Sigmoid colon (tissue), 7 donors: Measurements from ENCODE around the gene DUOXA2. TPM values are rescaled to one million over a fixed set of nuclear protein-coding genes. Genes with fewer than 3 reads are reported as not detected.
A peak's percentile ranks its signal among the peaks of the same experiment; 100 is the strongest.
"Not testable (repeated sequence)": the region's sequence is repeated elsewhere in the genome, so short reads cannot be mapped to it uniquely, and the experiment has no call there.

Experiments
- DNase-seq: peaks from one replicate; pipeline ENCODE4 v3.0.0-alpha.2; 2019
- H3K27ac ChIP-seq, 4 donors: fragments of 200-600 bp; sonication (generic); one replicate each; pipeline ENCODE4 v1.5.1; 2016 to 2019; ENCODE audit warnings: mild to moderate bottlenecking in 1 of 4
- H3K27me3 ChIP-seq, 3 donors: fragments of 200-600 bp; sonication (generic); one replicate each; pipeline ENCODE4 v1.5.1; 2019; ENCODE audit warnings: mild to moderate bottlenecking in 1 of 3
- H3K36me3 ChIP-seq, 4 donors: fragments of 200-600 bp; sonication (generic); one replicate each; pipeline ENCODE4 v1.5.1; 2016 to 2019
- H3K4me1 ChIP-seq, 4 donors: fragments of 200-600 bp; sonication (generic); one replicate each; pipeline ENCODE4 v1.5.1; 2017 to 2019
- H3K4me3 ChIP-seq, 4 donors: fragments of 200-600 bp; sonication (generic); one replicate each; pipeline ENCODE4 v1.5.1; 2017 to 2019; ENCODE audit warnings: mild to moderate bottlenecking in 2 of 4, moderate library complexity in 1 of 4
- H3K9me3 ChIP-seq, 4 donors: fragments of 200-600 bp in 3 of 4; sonication (generic) in 3 of 4; one replicate each; pipeline versions ENCODE4 v1.5.1 to v1.6.1; 2013 to 2019
- CTCF ChIP-seq, 4 experiments: fragments of 450-650 bp in 3 of 4; fragments of 200-600 bp in 1 of 4; IDR thresholded peaks; one replicate each; pipeline ENCODE4 v1.5.1; 2016 to 2019; ENCODE audit warnings: antibody characterized with exemption in 4 of 4, mild to moderate bottlenecking in 3 of 4, moderate library complexity in 2 of 4
- EP300 ChIP-seq, 4 donors: sonication (generic); formaldehyde crosslinking; IDR thresholded peaks; one replicate each; pipeline ENCODE4 v1.6.1; 2017; ENCODE audit warnings: antibody characterized with exemption in 4 of 4
- POLR2A ChIP-seq, 2 donors: fragments of 450-650 bp; IDR thresholded peaks; one replicate each; pipeline ENCODE4 v1.6.1; 2016; ENCODE audit warnings: antibody characterized with exemption in 2 of 2, mild to moderate bottlenecking in 2 of 2, moderate library complexity in 2 of 2
- POLR2AphosphoS5 ChIP-seq, 4 donors: sonication (generic); formaldehyde crosslinking; IDR thresholded peaks; one replicate each; pipeline ENCODE4 v1.6.1; 2017; ENCODE audit warnings: antibody characterized with exemption in 4 of 4
- WGBS, 2 donors: extraction: QIAGEN DNeasy Blood & Tissue Kit; methylation state at CpG; one replicate each; pipeline ENCODE4 v1.1.7; 2013; 5-methylcytosine and 5-hydroxymethylcytosine counted together
- intact Hi-C: fragments of 100-400 bp; cut with DNase I; formaldehyde crosslinking; loops from one replicate; pipeline ENCODE4 v1.15.1; 2023
- polyA plus RNA-seq, 3 donors: library from polyadenylated mRNA; stranded (reverse); fragments of 200-250 nt; gene quantifications; one replicate each; pipeline ENCODE4 v1.2.3, GENCODE V29; 2013
- total RNA-seq, 4 donors: library from RNA; depleted of rRNA; stranded (reverse); fragments of >200 nt; gene quantifications; one replicate each; pipeline ENCODE4 v1.1.0, GENCODE V29; 2016
- donor health status: healthy with polysubstance abuse.
- donor health status: Bipolar disorder and iron deficiency.
- donor health status: healthy.

Gene DUOXA2
- total and polyA plus RNA-seq, 7 donors, result 0.28 to 117 (median 1.4) TPM; not detected in 4

GRCh38 chr15:45099549-45100165 lies 14.5 kb upstream of the DUOXA2 start:
- Histone ChIP-seq H3K27me3 (no peaks in the 10 kb centered on the region), H3K36me3 (no peaks in the 10 kb centered on the region), H3K4me3 (no peak overlapping the region), H3K9me3 (no peaks in the 10 kb centered on the region), H3K27ac (no peak overlapping the region), H3K4me1 (no peaks in the 10 kb centered on the region)
- 89 to 90% methylated on average over 23 of the region's 23 CpGs for WGBS, 2 donors
- intact Hi-C loops, result no loop called here
- peak; percentile 57 for DNase-seq
- TF ChIP-seq POLR2AphosphoS5 (IDR thresholded peaks at IDR 0.05) (no peak), EP300 (IDR thresholded peaks at IDR 0.05) (no peak), CTCF (IDR thresholded peaks at IDR 0.05) (no peak), POLR2A (IDR thresholded peaks at IDR 0.05) (no peak)

GRCh38 chr15:45100884-45101625 lies 13.1 kb upstream of the DUOXA2 start:
- no peak overlapping the region for H3K27ac ChIP-seq
- no peaks in the 10 kb centered on the region for H3K36me3 ChIP-seq
- DNase-seq, result peak; percentile 13
- no peaks in the 10 kb centered on the region for H3K27me3 ChIP-seq
- WGBS, 2 donors, result 77 to 86% methylated on average over 7 of the region's 7 CpGs
- intact Hi-C loops, result no loop called here
- no peak overlapping the region for H3K4me3 ChIP-seq
- H3K4me1 ChIP-seq, result no peaks in the 10 kb centered on the region
- TF ChIP-seq CTCF (IDR thresholded peaks at IDR 0.05) (no peak), EP300 (IDR thresholded peaks at IDR 0.05) (no peak), POLR2AphosphoS5 (IDR thresholded peaks at IDR 0.05) (no peak), POLR2A (IDR thresholded peaks at IDR 0.05) (no peak)
- no peaks in the 10 kb centered on the region for H3K9me3 ChIP-seq

GRCh38 chr15:45101749-45102148 lies 12.4 kb upstream of the DUOXA2 start:
- Histone ChIP-seq H3K27me3 (no peaks in the 10 kb centered on the region), H3K36me3 (no peaks in the 10 kb centered on the region), H3K9me3 (no peaks in the 10 kb centered on the region), H3K27ac (no peak overlapping the region), H3K4me3 (no peak overlapping the region), H3K4me1 (no peaks in the 10 kb centered on the region)
- peak; percentile 40 for DNase-seq
- intact Hi-C loops, result no loop called here
- WGBS, 2 donors, result 95% methylated on average over 12 of the region's 12 CpGs
- TF ChIP-seq CTCF (IDR thresholded peaks at IDR 0.05) (no peak), POLR2A (IDR thresholded peaks at IDR 0.05) (no peak), POLR2AphosphoS5 (IDR thresholded peaks at IDR 0.05) (no peak), EP300 (IDR thresholded peaks at IDR 0.05) (no peak)

- DNase-seq, result no peak
- no peak overlapping the region for H3K27ac ChIP-seq
- H3K4me1 ChIP-seq, result no peaks in the 10 kb centered on the region
- H3K9me3 ChIP-seq, result no peaks in the 10 kb centered on the region
- WGBS, 2 donors, result 83 to 92% methylated on average over 6 of the region's 6 CpGs
- no peak overlapping the region for H3K4me3 ChIP-seq
- H3K27me3 ChIP-seq, result no peaks in the 10 kb centered on the region
- intact Hi-C loops, result no loop called here
- no peaks in the 10 kb centered on the region for H3K36me3 ChIP-seq
- TF ChIP-seq POLR2AphosphoS5 (IDR thresholded peaks at IDR 0.05) (no peak), EP300 (IDR thresholded peaks at IDR 0.05) (no peak), CTCF (IDR thresholded peaks at IDR 0.05) (no peak), POLR2A (IDR thresholded peaks at IDR 0.05) (no peak)
These were observed 11.9 kb upstream of the DUOXA2 start for GRCh38 chr15:45102226-45102625.

- intact Hi-C loops, H3K36me3 ChIP-seq, H3K27ac ChIP-seq, H3K4me1 ChIP-seq, H3K27me3 ChIP-seq, H3K9me3 ChIP-seq, H3K4me3 ChIP-seq: not testable (repeated sequence)
- 92 to 93% methylated on average over 9 of the region's 9 CpGs for WGBS, 2 donors
- DNase-seq, result peak; percentile 35
These were observed 10.0 kb upstream of the DUOXA2 start for GRCh38 chr15:45104170-45104569.
